Measurements from ENCODE around the gene NVL.

DNA sequence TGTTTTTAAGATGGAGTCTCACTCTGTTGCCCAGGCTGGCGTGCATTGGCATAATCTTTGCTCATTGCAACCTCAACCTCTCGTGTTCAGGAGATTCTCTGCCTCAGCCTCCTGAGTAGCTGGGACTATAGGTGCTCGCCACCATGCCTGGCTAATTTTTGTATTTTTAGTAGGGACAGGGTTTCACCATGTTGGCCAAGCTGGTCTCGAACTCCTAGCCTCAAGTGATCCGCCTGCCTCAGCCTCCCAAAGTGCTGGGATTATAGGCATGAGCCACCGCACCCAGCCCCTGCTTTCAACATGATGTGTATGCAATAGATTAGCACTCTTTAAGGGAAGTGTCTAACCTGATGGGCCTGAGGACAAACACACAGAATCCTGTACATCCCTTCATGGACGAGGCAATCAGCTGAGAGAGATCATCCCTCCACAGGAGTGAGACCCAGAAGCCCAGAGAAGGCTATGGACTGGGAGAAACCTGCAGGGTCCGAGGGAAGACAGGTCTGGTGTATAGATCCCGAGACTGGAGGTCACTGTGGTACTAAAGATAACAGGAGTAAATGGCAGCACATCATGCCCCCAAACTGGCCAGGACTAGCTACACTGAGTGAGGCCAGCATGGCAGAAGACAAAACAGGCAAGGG lies 152.5 kb downstream of the NVL start:
- TF ChIP-seq, protein P1, sequence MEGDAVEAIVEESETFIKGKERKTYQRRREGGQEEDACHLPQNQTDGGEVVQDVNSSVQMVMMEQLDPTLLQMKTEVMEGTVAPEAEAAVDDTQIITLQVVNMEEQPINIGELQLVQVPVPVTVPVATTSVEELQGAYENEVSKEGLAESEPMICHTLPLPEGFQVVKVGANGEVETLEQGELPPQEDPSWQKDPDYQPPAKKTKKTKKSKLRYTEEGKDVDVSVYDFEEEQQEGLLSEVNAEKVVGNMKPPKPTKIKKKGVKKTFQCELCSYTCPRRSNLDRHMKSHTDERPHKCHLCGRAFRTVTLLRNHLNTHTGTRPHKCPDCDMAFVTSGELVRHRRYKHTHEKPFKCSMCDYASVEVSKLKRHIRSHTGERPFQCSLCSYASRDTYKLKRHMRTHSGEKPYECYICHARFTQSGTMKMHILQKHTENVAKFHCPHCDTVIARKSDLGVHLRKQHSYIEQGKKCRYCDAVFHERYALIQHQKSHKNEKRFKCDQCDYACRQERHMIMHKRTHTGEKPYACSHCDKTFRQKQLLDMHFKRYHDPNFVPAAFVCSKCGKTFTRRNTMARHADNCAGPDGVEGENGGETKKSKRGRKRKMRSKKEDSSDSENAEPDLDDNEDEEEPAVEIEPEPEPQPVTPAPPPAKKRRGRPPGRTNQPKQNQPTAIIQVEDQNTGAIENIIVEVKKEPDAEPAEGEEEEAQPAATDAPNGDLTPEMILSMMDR (IDR thresholded peaks at IDR 0.05; ENCODE audit: low read length): no peak
- TF ChIP-seq EZH2phosphoT487 (IDR thresholded peaks at IDR 0.05; ENCODE audit: low read length): no peak
- TF ChIP-seq EZH2 (optimal IDR thresholded peaks at IDR 0.05; ENCODE audit: low read depth, low read length): no peak
